ENCODE measurements around the gene ILKAP. TPM values are rescaled to one million over a fixed set of nuclear protein-coding genes. Genes with fewer than 3 reads are reported as not detected.

ILKAP gene
- total RNA-seq, 1 experiment from 2014 or later: 59.6 TPM

DNA sequence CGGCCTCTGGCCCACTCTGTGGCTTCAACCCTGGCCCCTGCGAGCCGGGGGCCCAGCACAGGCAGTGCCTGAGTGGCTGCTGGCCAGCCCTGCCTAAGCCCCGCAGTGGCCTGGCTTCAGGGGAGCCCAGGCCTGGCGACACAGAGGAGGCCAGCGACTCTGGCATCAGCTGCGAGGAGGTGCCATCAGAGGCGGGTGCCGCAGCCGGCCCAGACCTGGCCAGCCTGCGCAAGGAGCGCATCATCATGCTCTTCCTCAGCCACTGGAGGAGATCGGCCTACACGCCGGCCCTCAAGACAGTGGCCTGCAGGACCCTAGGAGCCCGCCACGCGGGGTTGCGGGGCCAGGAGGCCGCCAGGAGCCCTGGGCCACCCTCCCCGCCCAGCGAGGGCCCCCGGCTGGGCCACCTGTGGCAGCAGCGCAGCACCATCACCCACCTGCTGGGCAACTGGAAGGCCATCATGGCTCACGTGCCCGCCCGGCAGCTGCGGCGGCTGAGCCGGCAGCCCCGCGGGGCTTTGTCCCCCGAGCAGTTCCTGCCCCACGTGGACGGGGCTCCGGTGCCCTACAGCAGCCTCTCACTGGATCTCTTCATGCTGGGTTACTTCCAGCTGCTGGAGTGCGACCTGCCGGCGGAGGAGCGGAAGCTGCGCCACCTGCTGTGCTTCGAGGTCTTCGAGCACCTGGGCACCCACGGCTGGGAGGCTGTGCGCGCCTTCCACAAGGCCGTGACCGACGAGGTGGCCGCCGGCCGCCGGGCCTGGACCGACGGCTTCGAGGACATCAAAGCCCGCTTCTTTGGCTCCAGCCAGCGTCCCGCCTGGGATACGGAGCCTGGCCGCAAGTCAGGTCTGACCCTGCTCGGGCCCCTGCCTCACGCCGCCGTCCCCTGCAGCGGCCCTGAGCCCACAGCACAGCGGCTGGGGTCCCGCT is 72.5 kb downstream of the ILKAP start:
- DNase-seq (ENCODE audit: unreplicated experiment): no peak
- Mint-ChIP-seq H3K9me3 (ENCODE audit: unreplicated experiment) (no peaks in the 10 kb centered on the region), H3K4me1 (ENCODE audit: insufficient read depth, unreplicated experiment) (no peaks in the 10 kb centered on the region), H3K36me3 (ENCODE audit: insufficient read depth, unreplicated experiment) (no peaks in the 10 kb centered on the region), H3K4me3 (ENCODE audit: unreplicated experiment) (no peak overlapping the region), H3K27me3 (ENCODE audit: insufficient read depth, unreplicated experiment) (no peaks in the 10 kb centered on the region), H3K27ac (ENCODE audit: low read depth, unreplicated experiment) (no peak overlapping the region)
- POLR2A ChIA-PET: no interaction called here
- CTCF ChIA-PET: no interaction called here
- intact Hi-C loops (cut with micrococcal nuclease): no loop called here
- BruUV-seq (replicated peaks): no TSS peak
- TF ChIP-seq, protein P1, sequence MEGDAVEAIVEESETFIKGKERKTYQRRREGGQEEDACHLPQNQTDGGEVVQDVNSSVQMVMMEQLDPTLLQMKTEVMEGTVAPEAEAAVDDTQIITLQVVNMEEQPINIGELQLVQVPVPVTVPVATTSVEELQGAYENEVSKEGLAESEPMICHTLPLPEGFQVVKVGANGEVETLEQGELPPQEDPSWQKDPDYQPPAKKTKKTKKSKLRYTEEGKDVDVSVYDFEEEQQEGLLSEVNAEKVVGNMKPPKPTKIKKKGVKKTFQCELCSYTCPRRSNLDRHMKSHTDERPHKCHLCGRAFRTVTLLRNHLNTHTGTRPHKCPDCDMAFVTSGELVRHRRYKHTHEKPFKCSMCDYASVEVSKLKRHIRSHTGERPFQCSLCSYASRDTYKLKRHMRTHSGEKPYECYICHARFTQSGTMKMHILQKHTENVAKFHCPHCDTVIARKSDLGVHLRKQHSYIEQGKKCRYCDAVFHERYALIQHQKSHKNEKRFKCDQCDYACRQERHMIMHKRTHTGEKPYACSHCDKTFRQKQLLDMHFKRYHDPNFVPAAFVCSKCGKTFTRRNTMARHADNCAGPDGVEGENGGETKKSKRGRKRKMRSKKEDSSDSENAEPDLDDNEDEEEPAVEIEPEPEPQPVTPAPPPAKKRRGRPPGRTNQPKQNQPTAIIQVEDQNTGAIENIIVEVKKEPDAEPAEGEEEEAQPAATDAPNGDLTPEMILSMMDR (IDR thresholded peaks at IDR 0.05; ENCODE audit: unreplicated experiment): no peak

DNA sequence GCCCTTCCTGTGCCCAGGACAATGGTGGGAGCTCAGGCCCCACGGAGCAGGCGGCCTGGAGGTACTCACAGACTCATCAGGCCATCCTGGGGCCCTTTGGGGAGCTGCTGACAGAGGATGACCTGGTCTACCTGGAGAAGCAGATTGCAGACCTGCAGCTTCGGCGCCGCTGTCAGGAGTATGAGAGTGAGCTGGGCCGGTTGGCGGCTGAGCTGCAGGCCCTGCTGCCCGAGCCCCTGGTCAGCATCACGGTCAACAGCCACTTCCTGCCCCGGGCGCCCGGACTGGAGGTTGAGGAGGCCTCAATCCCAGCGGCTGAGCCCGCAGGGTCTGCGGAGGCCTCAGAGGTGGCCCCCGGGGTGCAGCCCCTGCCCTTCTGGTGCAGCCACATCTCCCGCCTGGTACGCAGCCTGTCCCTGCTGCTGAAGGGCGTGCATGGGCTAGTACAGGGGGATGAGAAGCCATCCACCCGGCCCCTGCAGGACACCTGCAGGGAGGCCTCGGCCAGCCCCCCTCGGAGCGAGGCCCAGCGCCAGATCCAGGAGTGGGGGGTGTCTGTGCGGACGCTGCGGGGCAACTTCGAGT is 73.3 kb downstream of the ILKAP start:
- no peak overlapping the region for H3K4me3 Mint-ChIP-seq (ENCODE audit: unreplicated experiment)
- H3K27me3 Mint-ChIP-seq (ENCODE audit: insufficient read depth, unreplicated experiment): no peaks in the 10 kb centered on the region
- H3K4me1 Mint-ChIP-seq (ENCODE audit: insufficient read depth, unreplicated experiment): no peaks in the 10 kb centered on the region
- TF ChIP-seq, protein P1 (IDR thresholded peaks at IDR 0.05; ENCODE audit: unreplicated experiment): no peak
- no peaks in the 10 kb centered on the region for H3K9me3 Mint-ChIP-seq (ENCODE audit: unreplicated experiment)
- no TSS peak for BruUV-seq (replicated peaks)
- ChIA-PET CTCF (no interaction called here), POLR2A (no interaction called here)
- intact Hi-C loops (cut with micrococcal nuclease): no loop called here
- no peaks in the 10 kb centered on the region for H3K36me3 Mint-ChIP-seq (ENCODE audit: insufficient read depth, unreplicated experiment)
- DNase-seq (ENCODE audit: unreplicated experiment): no peak
- no peak overlapping the region for H3K27ac Mint-ChIP-seq (ENCODE audit: low read depth, unreplicated experiment)

DNA sequence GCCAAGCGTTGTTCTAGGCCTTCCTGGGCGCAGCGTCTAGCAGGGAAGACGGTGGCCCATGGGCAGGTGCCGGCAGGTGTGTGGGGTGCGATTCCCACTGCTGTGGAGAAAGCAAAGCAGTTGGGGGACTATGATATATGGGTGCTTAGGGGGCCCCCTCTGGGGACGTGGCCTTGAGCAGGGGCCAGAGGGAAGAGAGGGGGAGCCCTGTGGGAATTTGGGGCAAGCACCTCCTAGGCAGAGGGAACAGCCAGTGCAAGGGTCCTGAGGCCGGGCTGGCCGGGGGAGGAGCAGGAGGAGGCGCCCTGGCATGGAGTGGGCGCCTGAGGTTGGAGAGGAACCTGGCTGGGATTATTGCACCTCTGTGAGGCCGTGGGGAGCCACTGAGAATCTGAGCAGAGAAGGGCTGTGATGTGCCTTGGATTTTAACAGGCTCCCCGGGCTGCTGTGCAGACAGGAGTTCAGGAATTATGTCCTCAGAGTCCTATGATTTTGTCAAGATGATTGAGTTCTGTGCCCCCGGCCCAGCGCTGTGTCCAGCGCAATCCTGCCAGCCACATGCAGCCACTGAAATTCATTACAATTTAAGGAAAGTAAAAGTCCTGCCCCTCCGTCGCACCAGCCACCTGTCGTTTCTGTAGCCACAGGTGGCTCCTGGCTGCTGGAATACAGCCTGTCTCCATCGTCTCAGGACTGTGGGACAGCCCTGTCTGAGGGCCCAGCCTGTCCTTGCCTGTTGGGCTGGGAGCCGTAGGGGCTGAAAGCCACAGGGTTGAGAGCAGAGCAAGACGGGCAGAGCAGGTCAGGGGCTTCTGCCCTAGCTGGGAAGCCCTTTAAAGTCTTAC is 74.1 kb downstream of the ILKAP start:
- DNase-seq (ENCODE audit: unreplicated experiment): no peak
- Mint-ChIP-seq H3K27ac (ENCODE audit: low read depth, unreplicated experiment) (no peak overlapping the region), H3K4me3 (ENCODE audit: unreplicated experiment) (no peak overlapping the region), H3K4me1 (ENCODE audit: insufficient read depth, unreplicated experiment) (no peaks in the 10 kb centered on the region), H3K9me3 (ENCODE audit: unreplicated experiment) (no peaks in the 10 kb centered on the region), H3K27me3 (ENCODE audit: insufficient read depth, unreplicated experiment) (no peaks in the 10 kb centered on the region), H3K36me3 (ENCODE audit: insufficient read depth, unreplicated experiment) (no peaks in the 10 kb centered on the region)
- intact Hi-C loops (cut with micrococcal nuclease): no loop called here
- BruUV-seq (replicated peaks): no TSS peak
- TF ChIP-seq, protein P1 (IDR thresholded peaks at IDR 0.05; ENCODE audit: unreplicated experiment): no peak
- POLR2A ChIA-PET: no interaction called here
- CTCF ChIA-PET: no interaction called here

DNA sequence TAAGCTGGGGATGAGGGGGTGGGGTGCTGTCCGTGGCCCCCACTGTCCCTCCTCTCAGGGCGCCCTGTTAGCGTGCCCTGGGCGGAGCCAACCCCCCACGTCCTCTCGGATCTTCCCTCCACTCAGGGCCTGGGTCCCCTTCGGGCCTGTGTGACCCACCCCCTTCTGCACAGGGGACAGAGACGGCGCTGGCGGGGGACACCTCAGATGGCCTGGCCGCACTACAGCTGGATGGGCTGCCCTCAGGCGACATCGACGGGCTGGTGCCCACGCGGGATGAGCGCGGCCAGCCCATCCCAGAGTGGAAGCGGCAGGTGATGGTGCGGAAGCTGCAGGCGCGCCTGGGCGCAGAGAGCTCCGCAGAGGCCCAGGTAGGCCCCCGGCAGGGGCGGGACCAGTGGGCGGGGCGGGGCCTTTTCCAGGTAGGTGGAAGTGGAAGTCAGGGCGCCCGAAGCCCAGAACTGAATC is 74.9 kb downstream of the ILKAP start:
- BruUV-seq (replicated peaks): no TSS peak
- intact Hi-C loops (cut with micrococcal nuclease): no loop called here
- CTCF ChIA-PET: no interaction called here

More for the DNA sequence above, 74.9 kb downstream of the ILKAP start:
- H3K9me3 Mint-ChIP-seq (ENCODE audit: unreplicated experiment): no peaks in the 10 kb centered on the region
- H3K4me3 Mint-ChIP-seq (ENCODE audit: unreplicated experiment): no peak overlapping the region
- H3K27me3 Mint-ChIP-seq (ENCODE audit: insufficient read depth, unreplicated experiment): no peaks in the 10 kb centered on the region
- DNase-seq (ENCODE audit: unreplicated experiment): no peak
- H3K27ac Mint-ChIP-seq (ENCODE audit: low read depth, unreplicated experiment): no peak overlapping the region
- no peaks in the 10 kb centered on the region for H3K4me1 Mint-ChIP-seq (ENCODE audit: insufficient read depth, unreplicated experiment)
- POLR2A ChIA-PET: no interaction called here
- no peaks in the 10 kb centered on the region for H3K36me3 Mint-ChIP-seq (ENCODE audit: insufficient read depth, unreplicated experiment)
- TF ChIP-seq, protein P1 (IDR thresholded peaks at IDR 0.05; ENCODE audit: unreplicated experiment): no peak

All from MCF 10A (cell line).